ENCODE measurements around the gene DAPK1.

DAPK1 gene

GRCh38 chr9:87635656-87636501 is 138.2 kb downstream of the DAPK1 start:
- DNase-seq, result no peak
- TF ChIP-seq GATA1 (IDR thresholded peaks at IDR 0.05; ENCODE audit: low read depth, low read length) (no peak), POLR2A (IDR thresholded peaks at IDR 0.05; ENCODE audit: low read length) (no peak)

GRCh38 chr9:87638292-87638691 is 140.6 kb downstream of the DAPK1 start:
- no peak for DNase-seq
- TF ChIP-seq GATA1 (IDR thresholded peaks at IDR 0.05; ENCODE audit: low read depth, low read length), result no peak
- no peak for TF ChIP-seq POLR2A (IDR thresholded peaks at IDR 0.05; ENCODE audit: low read length)

GRCh38 chr9:87639949-87640348 is 142.3 kb downstream of the DAPK1 start:
- no peak for TF ChIP-seq GATA1 (IDR thresholded peaks at IDR 0.05; ENCODE audit: low read depth, low read length)
- TF ChIP-seq POLR2A (IDR thresholded peaks at IDR 0.05; ENCODE audit: low read length), result no peak
- no peak for DNase-seq

GRCh38 chr9:87640385-87640795 is 142.7 kb downstream of the DAPK1 start:
- no peak for DNase-seq
- TF ChIP-seq POLR2A (IDR thresholded peaks at IDR 0.05; ENCODE audit: low read length), result no peak
- TF ChIP-seq GATA1 (IDR thresholded peaks at IDR 0.05; ENCODE audit: low read depth, low read length), result no peak

GRCh38 chr9:87641067-87641466 is 143.4 kb downstream of the DAPK1 start:
- TF ChIP-seq GATA1 (IDR thresholded peaks at IDR 0.05; ENCODE audit: low read depth, low read length) (no peak), POLR2A (IDR thresholded peaks at IDR 0.05; ENCODE audit: low read length) (no peak)
- no peak for DNase-seq

- no peak for DNase-seq
- no peak for TF ChIP-seq GATA1 (IDR thresholded peaks at IDR 0.05; ENCODE audit: low read depth, low read length)
- no peak for TF ChIP-seq POLR2A (IDR thresholded peaks at IDR 0.05; ENCODE audit: low read length)
These were observed 144.9 kb downstream of the DAPK1 start for GRCh38 chr9:87642330-87643106.

GRCh38 chr9:87643107-87643650 is 145.5 kb downstream of the DAPK1 start:
- DNase-seq, result no peak
- TF ChIP-seq GATA1 (IDR thresholded peaks at IDR 0.05; ENCODE audit: low read depth, low read length), result no peak
- no peak for TF ChIP-seq POLR2A (IDR thresholded peaks at IDR 0.05; ENCODE audit: low read length)

- TF ChIP-seq GATA1 (IDR thresholded peaks at IDR 0.05; ENCODE audit: low read depth, low read length), result no peak
- no peak for TF ChIP-seq POLR2A (IDR thresholded peaks at IDR 0.05; ENCODE audit: low read length)
- no peak for DNase-seq
These were observed 146.3 kb downstream of the DAPK1 start for GRCh38 chr9:87643778-87644570.

- no peak for TF ChIP-seq POLR2A (IDR thresholded peaks at IDR 0.05; ENCODE audit: low read length)
- TF ChIP-seq GATA1 (IDR thresholded peaks at IDR 0.05; ENCODE audit: low read depth, low read length), result no peak
- DNase-seq, result no peak
These were observed 147.0 kb downstream of the DAPK1 start for GRCh38 chr9:87644659-87645058.

GRCh38 chr9:87646546-87646945 is 148.9 kb downstream of the DAPK1 start:
- TF ChIP-seq POLR2A (IDR thresholded peaks at IDR 0.05; ENCODE audit: low read length) (no peak), GATA1 (IDR thresholded peaks at IDR 0.05; ENCODE audit: low read depth, low read length) (no peak)
- DNase-seq, result no peak

- DNase-seq, result no peak
- TF ChIP-seq POLR2A (IDR thresholded peaks at IDR 0.05; ENCODE audit: low read length) (no peak), GATA1 (IDR thresholded peaks at IDR 0.05; ENCODE audit: low read depth, low read length) (no peak)
These were observed 149.4 kb downstream of the DAPK1 start for GRCh38 chr9:87647114-87647513.

GRCh38 chr9:87648606-87649005 is 150.9 kb downstream of the DAPK1 start:
- TF ChIP-seq POLR2A (IDR thresholded peaks at IDR 0.05; ENCODE audit: low read length) (no peak), GATA1 (IDR thresholded peaks at IDR 0.05; ENCODE audit: low read depth, low read length) (no peak)
- DNase-seq, result no peak

GRCh38 chr9:87650611-87651295 is 153.1 kb downstream of the DAPK1 start:
- TF ChIP-seq POLR2A (IDR thresholded peaks at IDR 0.05; ENCODE audit: low read length), result no peak
- no peak for TF ChIP-seq GATA1 (IDR thresholded peaks at IDR 0.05; ENCODE audit: low read depth, low read length)
- no peak for DNase-seq

All from erythroblast (primary cell).